KMS-11 (cell line): ENCODE data around the gene SYF2.

Experiments
- H2AFZ ChIP-seq: fragments of 200-600 bp; sonication (generic); 2 replicates; pipeline ENCODE4 v1.6.1; 2016; ENCODE audit warnings: antibody characterized with exemption, mixed run types, low read depth
- H3K27ac ChIP-seq: fragments of 200-600 bp; sonication (generic); 2 replicates; pipeline ENCODE4 v1.6.1; 2016; ENCODE audit warnings: mild to moderate bottlenecking, mixed run types
- H3K27me3 ChIP-seq: fragments of 200-600 bp; sonication (generic); 2 replicates; pipeline ENCODE4 v1.6.1; 2017; ENCODE audit warnings: mild to moderate bottlenecking, low read depth, mixed run types, moderate library complexity; ENCODE audit not compliant: insufficient read depth
- H3K36me3 ChIP-seq: fragments of 200-600 bp; sonication (generic); 2 replicates; pipeline ENCODE4 v1.6.1; 2017; ENCODE audit warnings: mild to moderate bottlenecking, mixed run types; ENCODE audit not compliant: insufficient read depth
- H3K4me1 ChIP-seq: fragments of 200-600 bp; sonication (generic); 2 replicates; pipeline ENCODE4 v1.6.1; 2016; ENCODE audit warnings: mild to moderate bottlenecking, low read depth, mixed run types; ENCODE audit not compliant: poor library complexity, severe bottlenecking
- H3K4me2 ChIP-seq: fragments of 200-600 bp; sonication (generic); 2 replicates; pipeline ENCODE4 v1.7.0; 2016; ENCODE audit warnings: mild to moderate bottlenecking, mixed run types
- H3K4me3 ChIP-seq: fragments of 200-600 bp; sonication (generic); IDR thresholded peaks from 2 replicates; pipeline ENCODE4 v1.6.1; 2017; ENCODE audit warnings: low read depth, low read length, mixed read lengths; ENCODE audit not compliant: insufficient read depth
- H3K79me2 ChIP-seq: fragments of 200-600 bp; sonication (generic); 2 replicates; pipeline ENCODE4 v1.6.1; 2016; ENCODE audit warnings: low read depth, mixed run types; ENCODE audit not compliant: insufficient read depth
- H3K9ac ChIP-seq: fragments of 200-600 bp; sonication (generic); 2 replicates; pipeline ENCODE4 v1.6.1; 2016; ENCODE audit warnings: mild to moderate bottlenecking, mixed run types
- H4K20me1 ChIP-seq: fragments of 200-600 bp; sonication (generic); 2 replicates; pipeline ENCODE4 v1.6.1; 2016; ENCODE audit warnings: mild to moderate bottlenecking, mixed run types; ENCODE audit not compliant: insufficient read depth
- CTCF ChIP-seq: fragments of 200-600 bp; sonication (generic); conservative IDR thresholded peaks from 2 replicates; pipeline ENCODE4 v1.6.1; 2017; ENCODE audit warnings: low read depth, mild to moderate bottlenecking, antibody characterized with exemption, low read length, moderate library complexity, mixed read lengths

SYF2 gene

DNA sequence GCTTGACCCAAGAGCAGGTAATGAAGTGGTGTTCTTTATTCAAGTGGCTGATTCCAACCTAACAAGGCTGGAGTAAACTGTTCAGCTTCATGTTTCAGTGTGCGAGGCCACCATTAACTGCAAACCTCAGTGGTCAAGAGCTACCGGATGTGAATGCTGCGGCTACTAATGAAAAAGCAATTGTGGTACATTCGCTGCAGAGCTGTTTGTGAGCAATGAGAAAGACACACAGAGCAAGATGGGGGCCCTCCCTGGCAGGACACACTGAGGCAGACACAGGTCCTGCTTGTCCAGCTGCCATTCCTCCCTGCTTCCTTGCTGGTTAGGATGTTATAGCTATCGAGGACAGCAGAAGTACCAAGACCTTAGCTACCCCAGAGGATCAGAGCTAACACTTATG is 26.1 kb downstream of the SYF2 start:
- no peak for TF ChIP-seq CTCF

GRCh38 chr1:25205786-25206185 is 26.5 kb downstream of the SYF2 start:
- Histone ChIP-seq H3K4me3 (no peak overlapping the region), H3K27me3 (no peaks in the 10 kb centered on the region), H3K9ac (no peak overlapping the region), H3K4me2 (no peak overlapping the region), H3K27ac (no peak overlapping the region), H4K20me1 (no peaks in the 10 kb centered on the region), H2AFZ (no peak overlapping the region), H3K79me2 (no peaks in the 10 kb centered on the region), H3K4me1 (peaks cover 7% of the 10 kb centered on the region), H3K36me3 (no peaks in the 10 kb centered on the region)
- no peak for TF ChIP-seq CTCF

More for the DNA sequence above, 26.1 kb downstream of the SYF2 start:
- Histone ChIP-seq H2AFZ (no peak overlapping the region), H3K4me3 (no peak overlapping the region), H3K27ac (no peak overlapping the region), H3K9ac (no peak overlapping the region), H3K36me3 (no peaks in the 10 kb centered on the region), H3K27me3 (no peaks in the 10 kb centered on the region), H4K20me1 (no peaks in the 10 kb centered on the region), H3K4me2 (no peak overlapping the region), H3K79me2 (no peaks in the 10 kb centered on the region), H3K4me1 (peaks cover 7% of the 10 kb centered on the region)

DNA sequence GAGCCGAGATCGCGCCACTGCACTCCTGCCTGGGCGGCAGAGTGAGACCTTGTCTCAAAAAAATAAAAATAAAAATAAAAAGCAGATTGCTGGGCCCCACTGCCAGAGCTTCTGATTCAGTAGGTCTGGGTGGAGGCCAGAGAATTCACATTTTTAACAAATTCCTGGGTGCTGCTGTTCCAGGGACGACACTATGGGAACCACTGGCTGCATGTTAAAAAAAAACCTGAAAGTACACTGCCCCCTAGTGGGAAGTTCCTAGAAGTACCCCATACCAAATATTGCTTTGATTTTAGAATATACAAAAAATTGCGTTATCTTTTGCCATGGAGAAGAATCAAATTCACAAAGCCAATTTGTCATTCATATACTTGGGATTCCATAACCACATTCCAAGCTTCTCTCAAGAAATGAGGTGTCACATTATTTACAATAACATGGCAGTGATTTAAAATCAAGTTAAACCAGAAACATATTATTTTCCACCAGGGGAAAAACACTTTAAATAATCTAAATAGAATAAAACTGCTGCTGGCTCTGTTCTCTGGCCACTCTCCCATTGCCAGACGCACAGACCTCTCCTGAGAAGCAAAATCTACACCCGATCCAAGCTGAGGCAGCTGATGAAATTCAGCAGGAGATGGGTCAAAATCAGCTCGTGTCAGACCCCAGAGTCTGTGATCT is 27.4 kb downstream of the SYF2 start:
- Histone ChIP-seq H3K4me3 (no peak overlapping the region), H3K4me2 (no peak overlapping the region), H2AFZ (no peak overlapping the region; the same call in 1 of the 2 replicates)

DNA sequence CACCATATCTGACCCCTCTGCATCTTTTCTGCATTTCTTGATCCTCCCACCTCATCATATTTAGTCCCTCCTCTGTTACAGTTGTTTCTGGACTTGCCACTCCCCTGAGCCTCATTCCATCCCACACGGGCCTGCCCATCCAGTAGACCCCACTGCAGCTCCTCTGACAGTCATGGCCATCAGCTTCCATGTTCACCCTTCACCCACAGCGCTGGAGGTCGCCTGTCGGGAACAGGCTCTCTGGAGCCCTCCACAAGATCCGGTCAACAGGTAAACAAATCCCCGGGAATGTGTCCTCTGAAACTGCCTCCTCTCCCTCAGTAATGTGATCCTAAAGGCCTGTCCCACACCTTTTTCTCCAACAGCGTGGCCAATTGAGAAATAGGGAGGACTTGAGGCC is 31.3 kb downstream of the SYF2 start:
- no peak overlapping the region for H3K27ac ChIP-seq
- no peak overlapping the region for H3K9ac ChIP-seq
- no peak overlapping the region for H2AFZ ChIP-seq
- H4K20me1 ChIP-seq: no peaks in the 10 kb centered on the region
- TF ChIP-seq CTCF: no peak
- no peaks in the 10 kb centered on the region for H3K79me2 ChIP-seq
- no peaks in the 10 kb centered on the region for H3K36me3 ChIP-seq
- H3K27me3 ChIP-seq: no peaks in the 10 kb centered on the region
- H3K4me2 ChIP-seq: no peak overlapping the region
- no peak overlapping the region for H3K4me3 ChIP-seq
- peaks cover 7% of the 10 kb centered on the region for H3K4me1 ChIP-seq

More for the DNA sequence above, 27.4 kb downstream of the SYF2 start:
- TF ChIP-seq CTCF: peak; percentile 86
- H3K27ac ChIP-seq: no peak overlapping the region
- H3K79me2 ChIP-seq: no peaks in the 10 kb centered on the region
- H4K20me1 ChIP-seq: no peaks in the 10 kb centered on the region
- no peak overlapping the region for H3K9ac ChIP-seq
- H3K4me1 ChIP-seq: peaks cover 7% of the 10 kb centered on the region
- no peaks in the 10 kb centered on the region for H3K36me3 ChIP-seq
- H3K27me3 ChIP-seq: no peaks in the 10 kb centered on the region
